ENCODE results near the gene RGSL1.

RGSL1 gene

DNA sequence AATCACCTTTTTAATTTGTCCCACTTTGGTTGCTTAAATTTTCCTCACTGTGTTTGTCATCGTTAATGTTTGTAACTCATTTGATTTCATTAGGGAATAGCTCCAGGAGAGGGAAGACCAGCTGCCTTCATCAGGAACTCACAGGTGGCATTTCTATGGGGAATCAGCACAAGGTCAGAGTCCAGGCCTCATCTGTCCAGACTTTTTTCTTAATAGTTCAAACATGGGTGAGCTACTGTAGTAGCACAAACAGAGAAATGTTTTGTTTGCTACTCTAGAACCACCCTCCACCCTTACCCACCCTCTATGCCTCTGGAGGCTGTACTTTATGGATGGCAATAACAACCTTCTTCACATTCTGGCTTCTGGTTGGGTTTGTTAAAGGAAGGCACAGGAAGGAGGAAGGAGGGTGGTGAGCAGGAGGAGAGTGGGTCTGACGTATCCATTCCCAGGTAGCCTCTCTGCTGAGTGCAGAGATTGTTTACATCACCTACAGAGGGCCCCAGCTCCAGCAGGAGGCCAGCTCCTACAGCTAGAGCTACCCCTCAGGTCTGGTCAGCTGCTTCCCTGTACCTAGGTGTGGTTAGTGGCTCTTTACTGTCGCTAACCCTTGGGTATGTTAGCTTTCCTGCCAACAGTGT lies 41.4 kb upstream of the RGSL1 start:
- no peak overlapping the region for H3K4me3 ChIP-seq (ENCODE audit: low read depth, low read length)
- ChIA-PET CTCF (interaction anchor here (0.7 to 5.0 kb wide), 3 partner anchors 10 to 265 kb away, joined by 3 to 25 read pairs (median 12); no protein-coding TSS in a partner anchor), POLR2A (no interaction called here)
- TF ChIP-seq, protein P1, sequence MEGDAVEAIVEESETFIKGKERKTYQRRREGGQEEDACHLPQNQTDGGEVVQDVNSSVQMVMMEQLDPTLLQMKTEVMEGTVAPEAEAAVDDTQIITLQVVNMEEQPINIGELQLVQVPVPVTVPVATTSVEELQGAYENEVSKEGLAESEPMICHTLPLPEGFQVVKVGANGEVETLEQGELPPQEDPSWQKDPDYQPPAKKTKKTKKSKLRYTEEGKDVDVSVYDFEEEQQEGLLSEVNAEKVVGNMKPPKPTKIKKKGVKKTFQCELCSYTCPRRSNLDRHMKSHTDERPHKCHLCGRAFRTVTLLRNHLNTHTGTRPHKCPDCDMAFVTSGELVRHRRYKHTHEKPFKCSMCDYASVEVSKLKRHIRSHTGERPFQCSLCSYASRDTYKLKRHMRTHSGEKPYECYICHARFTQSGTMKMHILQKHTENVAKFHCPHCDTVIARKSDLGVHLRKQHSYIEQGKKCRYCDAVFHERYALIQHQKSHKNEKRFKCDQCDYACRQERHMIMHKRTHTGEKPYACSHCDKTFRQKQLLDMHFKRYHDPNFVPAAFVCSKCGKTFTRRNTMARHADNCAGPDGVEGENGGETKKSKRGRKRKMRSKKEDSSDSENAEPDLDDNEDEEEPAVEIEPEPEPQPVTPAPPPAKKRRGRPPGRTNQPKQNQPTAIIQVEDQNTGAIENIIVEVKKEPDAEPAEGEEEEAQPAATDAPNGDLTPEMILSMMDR (IDR thresholded peaks at IDR 0.05; ENCODE audit: insufficient read depth, low read length, missing control alignments) = no peak
- DNase-seq (ENCODE audit: low read depth, low spot score) = no peak

DNA sequence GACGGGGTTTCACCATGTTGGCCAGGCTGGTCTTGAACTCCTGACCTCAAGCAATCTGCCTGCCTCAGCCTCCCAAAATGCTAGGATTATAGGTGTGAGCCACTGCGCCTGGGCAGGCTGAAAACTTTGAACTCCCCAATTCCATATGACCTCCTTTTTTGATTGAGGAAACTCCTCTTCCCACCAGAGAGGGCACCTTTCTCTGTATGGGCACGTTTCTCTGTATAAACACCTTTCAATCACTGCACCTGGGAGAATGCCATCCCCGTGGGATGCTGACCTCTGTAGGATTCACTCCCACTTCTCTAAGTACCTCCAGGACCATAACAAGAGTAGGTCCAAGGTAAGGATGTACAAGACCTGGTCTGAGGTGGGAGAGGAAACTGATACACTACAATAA lies 39.8 kb upstream of the RGSL1 start:
- no peak overlapping the region for H3K4me3 ChIP-seq (ENCODE audit: low read depth, low read length)
- no peak for DNase-seq (ENCODE audit: low read depth, low spot score)
- ChIA-PET CTCF (interaction anchor here (1.1 kb wide), 1 partner anchor 13 kb away, joined by 3 read pairs; no protein-coding TSS in a partner anchor), POLR2A (no interaction called here)
- TF ChIP-seq, protein P1 (IDR thresholded peaks at IDR 0.05; ENCODE audit: insufficient read depth, low read length, missing control alignments) = no peak

DNA sequence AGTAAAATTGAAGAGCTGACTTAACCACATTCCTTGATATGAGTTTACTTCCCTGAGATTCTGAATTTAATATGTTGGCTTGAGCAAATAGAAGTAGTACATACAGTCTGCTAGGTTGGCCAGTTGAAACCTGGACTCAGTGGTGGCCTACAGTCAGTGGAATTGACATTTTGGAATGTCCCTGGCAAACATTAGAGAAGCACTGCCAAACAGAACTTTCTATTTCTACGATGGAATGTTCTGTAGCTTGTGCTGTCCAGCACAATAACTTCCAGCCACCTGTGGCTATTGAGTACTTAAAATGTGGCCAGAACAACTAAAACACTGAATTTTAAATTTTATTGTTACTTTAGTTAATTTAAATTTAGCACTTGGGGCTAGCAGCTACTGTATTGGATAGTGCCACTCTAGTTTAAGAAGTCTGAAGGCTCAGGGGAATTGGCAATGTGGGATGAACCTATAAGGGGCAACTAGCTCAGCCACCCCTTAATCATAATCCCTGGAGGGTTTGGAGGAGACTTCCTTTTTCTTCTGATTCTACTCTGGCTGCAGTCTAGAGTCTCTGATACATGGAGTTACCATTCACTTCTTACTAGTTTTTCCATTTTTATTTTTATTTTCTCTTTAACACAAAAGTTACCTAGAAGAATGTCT lies 39.2 kb upstream of the RGSL1 start:
- ChIA-PET CTCF (interaction anchor here (1.1 kb wide), 1 partner anchor 14 kb away, joined by 3 read pairs; no protein-coding TSS in a partner anchor), POLR2A (no interaction called here)
- TF ChIP-seq, protein P1 (IDR thresholded peaks at IDR 0.05; ENCODE audit: insufficient read depth, low read length, missing control alignments) = no peak
- DNase-seq (ENCODE audit: low read depth, low spot score) = no peak
- no peak overlapping the region for H3K4me3 ChIP-seq (ENCODE audit: low read depth, low read length)

DNA sequence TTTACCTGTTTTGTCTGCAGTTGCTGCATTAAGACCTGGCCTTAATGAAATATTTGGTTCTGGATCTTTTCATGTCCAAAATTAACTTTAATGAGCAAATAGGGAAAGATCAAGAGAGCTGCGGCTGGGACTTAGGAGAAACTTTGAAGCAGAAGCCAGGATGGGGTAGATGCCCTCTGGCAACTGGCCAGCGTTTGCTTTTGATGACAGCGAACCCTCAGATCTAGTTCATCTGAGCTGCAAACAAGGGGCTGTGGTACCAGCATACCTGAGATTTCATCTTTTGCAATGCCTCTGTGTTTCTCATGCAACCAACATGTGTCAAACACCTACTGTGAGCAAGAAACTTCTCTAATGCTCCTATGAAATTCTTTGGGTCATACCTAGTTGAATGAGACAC lies 36.5 kb upstream of the RGSL1 start:
- TF ChIP-seq, protein P1 (IDR thresholded peaks at IDR 0.05; ENCODE audit: insufficient read depth, low read length, missing control alignments) = no peak
- CTCF ChIA-PET = interaction anchor here (2.3 kb wide), 1 partner anchor 17 kb away, joined by 6 read pairs; no protein-coding TSS in a partner anchor

DNA sequence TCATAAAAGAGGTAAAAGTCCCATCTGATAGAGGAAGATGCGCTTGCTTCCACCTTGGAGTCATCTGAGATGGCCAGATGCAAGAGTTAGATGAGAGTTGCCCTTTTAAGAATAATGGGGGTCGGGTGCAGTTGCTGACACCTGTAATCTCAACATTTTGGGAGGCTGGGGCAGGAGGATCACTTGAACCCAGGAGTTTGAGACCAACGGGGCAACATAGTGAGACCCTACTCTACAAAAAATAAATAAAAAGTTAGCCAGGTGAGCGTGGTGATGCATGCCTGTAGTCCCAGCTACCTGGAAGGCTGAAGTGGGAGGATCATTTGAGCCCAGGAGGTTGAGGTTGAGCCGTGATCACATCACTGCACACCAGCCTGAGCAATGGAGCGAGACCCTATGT lies 36.0 kb upstream of the RGSL1 start:
- no peak for DNase-seq (ENCODE audit: low read depth, low spot score)
- TF ChIP-seq, protein P1 (IDR thresholded peaks at IDR 0.05; ENCODE audit: insufficient read depth, low read length, missing control alignments) = no peak
- H3K4me3 ChIP-seq (ENCODE audit: low read depth, low read length) = no peak overlapping the region
- ChIA-PET POLR2A (no interaction called here), CTCF (no interaction called here)

More for the DNA sequence above, 36.5 kb upstream of the RGSL1 start:
- no peak overlapping the region for H3K4me3 ChIP-seq (ENCODE audit: low read depth, low read length)
- POLR2A ChIA-PET = no interaction called here
- no peak for DNase-seq (ENCODE audit: low read depth, low spot score)

DNA sequence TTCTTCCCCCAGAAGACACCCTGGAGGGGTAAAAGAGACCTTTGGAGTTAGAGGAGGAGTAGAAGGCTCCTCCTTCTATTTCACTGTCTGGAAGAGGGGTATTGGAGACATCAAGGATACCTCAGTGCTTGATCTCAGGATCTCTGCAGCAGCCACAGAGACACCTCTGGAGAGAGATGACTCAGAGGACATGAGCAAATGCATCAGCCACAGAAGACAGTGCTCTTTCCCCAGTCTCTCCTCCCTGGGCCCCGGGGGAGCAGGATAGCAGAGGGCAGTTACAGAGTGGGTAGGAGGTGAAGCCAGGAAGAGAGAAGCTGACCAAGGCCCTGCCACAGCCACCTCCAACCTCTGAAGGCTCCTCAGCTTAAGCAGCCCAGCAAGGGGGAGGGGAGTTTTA lies 34.2 kb upstream of the RGSL1 start:
- TF ChIP-seq, protein P1 (IDR thresholded peaks at IDR 0.05; ENCODE audit: insufficient read depth, low read length, missing control alignments) = no peak
- no peak overlapping the region for H3K4me3 ChIP-seq (ENCODE audit: low read depth, low read length)
- POLR2A ChIA-PET = no interaction called here
- CTCF ChIA-PET = no interaction called here
- no peak for DNase-seq (ENCODE audit: low read depth, low spot score)

Data from AG04449 (cell line).